ENCODE results near the gene TMEM135. TPM values are rescaled to one million over a fixed set of nuclear protein-coding genes. Genes with fewer than 3 reads are reported as not detected.

Gene TMEM135
- total RNA-seq, 1 donor from 2014 or later, result 36.0 TPM

DNA sequence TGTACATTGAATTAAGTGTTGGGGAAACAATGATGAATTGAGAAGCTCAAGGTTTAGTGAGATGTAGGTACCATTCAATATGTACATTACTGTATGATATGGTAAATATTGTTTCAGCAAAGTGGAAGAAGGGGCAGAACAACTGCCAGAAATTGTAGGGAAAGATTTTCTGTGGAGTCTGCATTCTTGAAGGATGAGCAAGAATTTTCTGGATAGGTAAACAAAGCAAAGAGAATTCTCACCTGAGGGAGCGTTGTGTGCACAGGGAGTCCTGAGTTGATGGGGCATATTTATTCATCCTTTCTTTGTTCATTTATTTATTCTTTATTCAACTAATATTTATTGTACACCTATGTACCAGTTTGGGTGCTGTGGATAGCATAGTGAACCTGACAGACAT, 83.2 kb downstream of the TMEM135 start:
- TF ChIP-seq, protein P1, sequence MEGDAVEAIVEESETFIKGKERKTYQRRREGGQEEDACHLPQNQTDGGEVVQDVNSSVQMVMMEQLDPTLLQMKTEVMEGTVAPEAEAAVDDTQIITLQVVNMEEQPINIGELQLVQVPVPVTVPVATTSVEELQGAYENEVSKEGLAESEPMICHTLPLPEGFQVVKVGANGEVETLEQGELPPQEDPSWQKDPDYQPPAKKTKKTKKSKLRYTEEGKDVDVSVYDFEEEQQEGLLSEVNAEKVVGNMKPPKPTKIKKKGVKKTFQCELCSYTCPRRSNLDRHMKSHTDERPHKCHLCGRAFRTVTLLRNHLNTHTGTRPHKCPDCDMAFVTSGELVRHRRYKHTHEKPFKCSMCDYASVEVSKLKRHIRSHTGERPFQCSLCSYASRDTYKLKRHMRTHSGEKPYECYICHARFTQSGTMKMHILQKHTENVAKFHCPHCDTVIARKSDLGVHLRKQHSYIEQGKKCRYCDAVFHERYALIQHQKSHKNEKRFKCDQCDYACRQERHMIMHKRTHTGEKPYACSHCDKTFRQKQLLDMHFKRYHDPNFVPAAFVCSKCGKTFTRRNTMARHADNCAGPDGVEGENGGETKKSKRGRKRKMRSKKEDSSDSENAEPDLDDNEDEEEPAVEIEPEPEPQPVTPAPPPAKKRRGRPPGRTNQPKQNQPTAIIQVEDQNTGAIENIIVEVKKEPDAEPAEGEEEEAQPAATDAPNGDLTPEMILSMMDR (IDR thresholded peaks at IDR 0.05; ENCODE audit: unreplicated experiment), result no peak
- Mint-ChIP-seq H3K27ac (no peak overlapping the region), H3K36me3 (peaks cover 14% of the 10 kb centered on the region), H3K4me1 (no peaks in the 10 kb centered on the region), H3K4me3 (no peak overlapping the region), H3K9me3 (peaks cover 7% of the 10 kb centered on the region), H3K27me3 (ENCODE audit: low read depth) (no peaks in the 10 kb centered on the region)
- no peak for DNase-seq (ENCODE audit: low spot score in 2 of 2, unreplicated experiment in 2 of 2)

GRCh38 chr11:87122852-87123251, 85.1 kb downstream of the TMEM135 start:
- Mint-ChIP-seq H3K9me3 (peaks cover 2% of the 10 kb centered on the region), H3K27ac (no peak overlapping the region), H3K4me3 (no peak overlapping the region), H3K4me1 (peaks cover 7% of the 10 kb centered on the region), H3K27me3 (ENCODE audit: low read depth) (no peaks in the 10 kb centered on the region), H3K36me3 (peaks cover 11% of the 10 kb centered on the region)
- TF ChIP-seq, protein P1 (IDR thresholded peaks at IDR 0.05; ENCODE audit: unreplicated experiment), result no peak
- DNase-seq (ENCODE audit: low spot score in 2 of 2, unreplicated experiment in 2 of 2), result no peak

DNA sequence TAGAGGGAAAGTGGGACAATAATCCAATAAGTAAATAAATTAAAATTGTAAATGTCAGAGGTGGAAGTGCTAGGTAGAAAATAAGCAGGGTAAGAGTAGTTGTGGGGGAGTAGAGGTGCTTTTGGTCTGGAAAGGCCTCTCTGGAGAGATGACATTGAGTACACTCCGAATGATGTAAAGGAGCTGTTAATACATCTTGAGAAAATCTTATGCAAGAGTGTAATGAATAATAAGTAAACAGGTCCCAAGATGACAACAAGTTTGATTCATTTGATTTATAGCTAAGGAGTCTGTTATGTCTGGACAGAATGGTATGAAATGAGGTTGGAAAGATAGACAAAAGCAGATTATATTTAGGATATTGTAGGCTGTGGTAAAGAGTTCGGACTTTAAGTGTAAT, 87.5 kb downstream of the TMEM135 start:
- Mint-ChIP-seq H3K9me3 (no peaks in the 10 kb centered on the region), H3K36me3 (peaks cover 3% of the 10 kb centered on the region), H3K4me3 (no peak overlapping the region), H3K27me3 (ENCODE audit: low read depth) (no peaks in the 10 kb centered on the region), H3K4me1 (peaks cover 7% of the 10 kb centered on the region), H3K27ac (no peak overlapping the region)
- DNase-seq (ENCODE audit: low spot score in 2 of 2, unreplicated experiment in 2 of 2), result no peak
- TF ChIP-seq, protein P1 (IDR thresholded peaks at IDR 0.05; ENCODE audit: unreplicated experiment), result no peak

GRCh38 chr11:87127101-87127500, 89.4 kb downstream of the TMEM135 start:
- Mint-ChIP-seq H3K4me3 (no peak overlapping the region), H3K4me1 (peaks cover 7% of the 10 kb centered on the region), H3K27me3 (ENCODE audit: low read depth) (no peaks in the 10 kb centered on the region), H3K36me3 (no peaks in the 10 kb centered on the region), H3K27ac (no peak overlapping the region), H3K9me3 (peaks cover 3% of the 10 kb centered on the region)
- no peak for DNase-seq (ENCODE audit: low spot score in 2 of 2, unreplicated experiment in 2 of 2)
- TF ChIP-seq, protein P1 (IDR thresholded peaks at IDR 0.05; ENCODE audit: unreplicated experiment), result no peak

GRCh38 chr11:87128372-87128771, 90.6 kb downstream of the TMEM135 start:
- H3K4me1 Mint-ChIP-seq, result peaks cover 7% of the 10 kb centered on the region
- TF ChIP-seq, protein P1 (IDR thresholded peaks at IDR 0.05; ENCODE audit: unreplicated experiment), result no peak
- H3K4me3 Mint-ChIP-seq, result no peak overlapping the region
- H3K27me3 Mint-ChIP-seq (ENCODE audit: low read depth), result no peaks in the 10 kb centered on the region
- no peaks in the 10 kb centered on the region for H3K36me3 Mint-ChIP-seq
- no peak for DNase-seq (ENCODE audit: low spot score in 2 of 2, unreplicated experiment in 2 of 2)
- H3K9me3 Mint-ChIP-seq, result peaks cover 3% of the 10 kb centered on the region
- no peak overlapping the region for H3K27ac Mint-ChIP-seq

- Mint-ChIP-seq H3K36me3 (peaks cover 11% of the 10 kb centered on the region), H3K4me1 (no peaks in the 10 kb centered on the region), H3K27ac (no peak overlapping the region), H3K4me3 (no peak overlapping the region), H3K27me3 (ENCODE audit: low read depth) (no peaks in the 10 kb centered on the region), H3K9me3 (peaks cover 33% of the 10 kb centered on the region)
- TF ChIP-seq, protein P1 (IDR thresholded peaks at IDR 0.05; ENCODE audit: unreplicated experiment), result no peak
- no peak for DNase-seq (ENCODE audit: low spot score in 2 of 2, unreplicated experiment in 2 of 2)
Measured at GRCh38 chr11:87134524-87135106, 96.9 kb downstream of the TMEM135 start.

All from mesothelial cell of epicardium (in vitro differentiated cells).